ENCODE measurements around the gene ASS1.

- TF ChIP-seq CTCF (IDR thresholded peaks at IDR 0.05) (no peak), EP300 (IDR thresholded peaks at IDR 0.05) (no peak), POLR2AphosphoS5 (IDR thresholded peaks at IDR 0.05) (no peak)
Measured at GRCh38 chr9:130549093-130549735, 104.5 kb downstream of the ASS1 start.
